ENCODE data around the gene HOXA6. TPM values are rescaled to one million over a fixed set of nuclear protein-coding genes. Genes with fewer than 3 reads are reported as not detected.

HOXA6 gene
- total RNA-seq, 1 donor from 2014 or later, result not detected

DNA sequence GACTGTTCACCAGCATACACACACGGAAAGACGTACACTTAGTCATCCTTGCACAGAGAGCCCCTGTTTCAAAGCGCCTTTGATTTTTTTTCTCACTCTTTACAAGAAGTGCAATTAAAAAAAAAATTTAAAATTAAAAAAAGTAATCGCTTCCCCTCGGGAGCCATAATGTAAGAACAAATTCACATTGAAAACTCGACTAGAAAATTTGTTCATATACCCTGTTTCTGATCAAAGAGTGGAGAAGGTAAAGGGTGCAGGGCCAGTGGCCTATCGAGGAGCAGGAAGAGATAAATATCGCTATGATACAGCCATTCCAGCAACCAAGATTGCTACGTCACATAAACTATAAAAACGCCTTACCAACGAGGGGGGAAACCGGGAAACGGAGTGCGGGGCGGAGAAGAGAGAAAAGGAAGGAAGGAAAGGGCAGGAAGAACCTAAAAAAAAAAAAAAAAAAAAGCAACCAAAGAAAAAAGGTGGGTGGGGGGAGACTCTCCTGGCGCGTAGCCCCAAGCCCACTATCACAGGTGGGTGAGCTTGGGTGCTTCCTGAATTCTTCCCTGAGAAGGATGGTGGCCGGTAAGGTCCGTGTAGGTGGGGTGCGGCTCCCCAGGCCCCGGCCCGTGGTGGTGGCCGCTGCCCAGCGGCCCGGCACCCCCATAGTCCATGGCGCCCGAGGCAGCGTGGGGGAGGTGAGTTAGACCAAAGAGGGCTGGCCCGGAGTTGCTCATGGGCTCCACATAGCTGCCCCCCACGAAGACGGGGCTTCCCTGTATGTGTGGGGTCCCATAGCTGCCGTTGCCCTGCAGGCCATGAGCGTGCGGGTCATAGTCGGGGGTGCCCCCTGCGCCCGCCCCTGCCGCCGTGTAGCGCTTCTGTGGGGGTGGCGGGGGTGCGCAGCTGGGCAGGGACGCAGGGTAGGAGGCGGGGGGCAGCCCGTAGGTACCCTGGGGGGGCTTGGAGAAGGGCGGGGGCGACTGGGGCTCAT, 39.9 kb downstream of the HOXA6 start:
- no peak for DNase-seq

DNA sequence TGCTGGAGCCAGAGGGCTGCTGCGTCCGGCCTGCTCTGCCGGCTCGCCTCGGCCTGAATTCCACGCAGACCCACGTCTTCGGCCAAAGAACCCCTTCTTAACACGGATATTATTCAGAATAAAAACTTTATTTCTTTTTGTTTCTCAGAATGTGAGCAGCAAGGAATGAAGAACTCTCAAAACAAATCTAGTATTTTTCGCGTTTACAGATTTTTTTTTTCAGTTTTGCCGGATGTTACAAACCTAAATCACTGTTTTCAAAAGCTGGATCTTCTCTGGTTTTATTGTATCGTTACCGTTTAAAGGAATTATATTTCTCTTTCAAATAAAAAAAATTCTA, 40.7 kb downstream of the HOXA6 start:
- no peak for DNase-seq

GRCh38 chr7:27106181-27106900, 41.2 kb downstream of the HOXA6 start:
- DNase-seq, result no peak

- no peak for DNase-seq
Observed at GRCh38 chr7:27105301-27106031, 42.1 kb downstream of the HOXA6 start.

GRCh38 chr7:27104341-27105058, 43.1 kb downstream of the HOXA6 start:
- no peak for DNase-seq

GRCh38 chr7:27103489-27104226, 43.9 kb downstream of the HOXA6 start:
- no peak for DNase-seq

DNA sequence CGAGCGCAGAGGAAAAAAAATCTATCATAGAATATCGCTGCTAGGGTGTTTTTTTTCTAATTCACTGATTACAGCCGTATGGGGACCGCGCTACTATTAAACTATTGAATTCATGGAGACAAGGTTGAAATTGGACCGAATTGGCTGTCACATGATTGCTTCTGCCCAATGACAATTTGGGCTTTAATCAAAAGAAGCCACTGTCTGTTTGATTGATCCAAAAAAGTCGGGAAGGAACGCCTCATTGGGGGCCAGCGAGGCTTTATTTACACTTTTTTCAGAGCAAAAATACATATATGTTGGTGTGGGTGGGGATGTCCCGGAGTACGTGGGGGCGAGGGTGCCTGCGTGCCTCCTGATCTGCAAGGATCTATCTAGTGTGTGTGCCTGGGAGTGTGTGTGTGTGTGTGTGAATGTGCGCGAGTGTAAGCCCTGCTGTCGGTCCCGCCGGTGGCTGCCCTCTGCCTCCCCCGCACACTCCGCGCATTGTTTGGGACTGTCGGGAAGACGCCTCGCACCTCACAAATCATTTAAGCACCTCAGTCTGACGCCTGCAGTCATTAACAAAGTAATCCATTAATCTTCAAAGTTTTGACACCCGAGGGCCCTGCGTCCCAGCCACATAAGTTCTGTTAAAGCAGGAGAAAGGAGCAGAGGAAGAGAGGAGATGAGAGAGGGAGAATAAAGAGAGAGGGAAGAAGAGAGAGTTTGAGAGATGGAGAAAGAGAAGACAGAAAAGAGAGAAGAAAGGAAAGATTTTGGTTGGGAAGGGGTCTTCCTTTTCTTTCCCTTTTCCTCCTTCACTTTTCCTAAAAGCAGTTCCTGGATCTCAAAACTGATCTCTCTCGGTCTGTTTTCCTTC, 44.8 kb downstream of the HOXA6 start, which contains the start of gene HOXA2:
HOXA2 (minus strand) TSS at position 103 of the 862 bp plus-strand sequence. CDS start 183 bp downstream, outside the sequence.
- no peak for DNase-seq

DNA sequence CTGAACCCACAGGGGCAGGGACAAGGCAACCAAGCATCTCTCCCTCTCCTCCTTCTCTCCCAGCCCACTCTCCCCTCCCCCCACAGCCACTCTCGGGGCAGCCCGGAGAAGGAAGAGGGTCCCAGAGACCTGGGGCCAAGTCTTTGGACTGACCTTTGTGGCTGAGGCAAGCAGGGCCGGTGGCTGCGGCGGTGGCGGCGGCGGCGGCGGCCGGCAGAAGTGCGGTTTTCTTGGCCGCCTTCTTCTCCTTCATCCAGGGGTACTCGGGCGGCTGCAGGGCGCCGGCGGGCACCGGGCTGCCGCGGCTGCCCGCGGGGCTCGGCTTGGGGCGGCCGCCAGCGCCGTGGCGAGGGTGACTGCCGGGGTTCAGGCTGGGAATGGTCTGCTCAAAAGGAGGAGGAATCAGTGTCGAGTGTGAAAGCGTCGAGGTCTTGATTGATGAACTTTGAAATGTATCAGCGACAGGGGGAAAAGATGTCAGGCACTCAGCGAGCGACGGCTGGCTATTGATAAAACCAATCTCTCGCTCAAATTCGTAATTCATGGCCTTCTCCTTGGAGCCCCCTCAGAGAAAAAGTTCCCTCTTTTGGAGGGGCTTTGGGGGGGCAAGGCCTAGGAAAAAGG, 45.5 kb downstream of the HOXA6 start:
- no peak for DNase-seq

DNA sequence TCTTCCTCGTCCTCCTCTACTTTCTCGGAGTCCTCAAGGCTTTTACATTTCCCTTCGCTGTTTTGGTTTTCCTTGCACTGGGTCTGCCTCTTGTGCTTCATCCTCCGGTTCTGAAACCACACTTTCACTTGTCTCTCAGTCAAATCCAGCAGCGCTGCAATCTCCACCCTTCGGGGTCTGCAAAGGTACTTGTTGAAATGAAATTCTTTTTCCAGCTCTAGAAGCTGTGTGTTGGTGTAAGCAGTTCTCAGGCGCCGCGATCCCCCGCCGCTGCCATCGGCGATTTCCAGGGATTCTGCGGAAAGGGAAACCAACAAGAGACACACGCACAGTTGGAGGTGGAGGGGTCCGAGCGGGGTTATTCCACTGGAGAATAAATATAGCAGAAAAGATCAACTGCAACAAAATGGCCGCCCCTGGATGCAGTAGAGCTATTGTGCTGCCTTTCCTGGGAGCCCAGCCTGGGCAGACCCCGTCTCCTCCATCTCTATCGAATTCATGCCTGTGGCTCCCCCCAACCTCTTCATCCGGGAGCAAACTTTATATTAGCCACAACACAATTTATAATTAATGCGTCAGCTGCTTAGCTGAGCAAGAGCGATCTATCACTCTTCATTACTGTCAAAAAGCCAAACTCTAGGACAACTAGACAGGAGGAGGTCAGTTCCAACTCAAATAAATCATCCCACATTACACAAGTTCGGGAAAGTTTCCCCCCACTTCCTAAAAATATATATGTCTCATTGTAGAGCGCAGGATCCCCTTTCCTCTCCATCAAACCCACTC, 46.2 kb downstream of the HOXA6 start:
- no peak for DNase-seq

GRCh38 chr7:27100694-27101170, 46.8 kb downstream of the HOXA6 start:
- no peak for DNase-seq

GRCh38 chr7:27099453-27100370, 47.9 kb downstream of the HOXA6 start:
- no peak for DNase-seq

DNA sequence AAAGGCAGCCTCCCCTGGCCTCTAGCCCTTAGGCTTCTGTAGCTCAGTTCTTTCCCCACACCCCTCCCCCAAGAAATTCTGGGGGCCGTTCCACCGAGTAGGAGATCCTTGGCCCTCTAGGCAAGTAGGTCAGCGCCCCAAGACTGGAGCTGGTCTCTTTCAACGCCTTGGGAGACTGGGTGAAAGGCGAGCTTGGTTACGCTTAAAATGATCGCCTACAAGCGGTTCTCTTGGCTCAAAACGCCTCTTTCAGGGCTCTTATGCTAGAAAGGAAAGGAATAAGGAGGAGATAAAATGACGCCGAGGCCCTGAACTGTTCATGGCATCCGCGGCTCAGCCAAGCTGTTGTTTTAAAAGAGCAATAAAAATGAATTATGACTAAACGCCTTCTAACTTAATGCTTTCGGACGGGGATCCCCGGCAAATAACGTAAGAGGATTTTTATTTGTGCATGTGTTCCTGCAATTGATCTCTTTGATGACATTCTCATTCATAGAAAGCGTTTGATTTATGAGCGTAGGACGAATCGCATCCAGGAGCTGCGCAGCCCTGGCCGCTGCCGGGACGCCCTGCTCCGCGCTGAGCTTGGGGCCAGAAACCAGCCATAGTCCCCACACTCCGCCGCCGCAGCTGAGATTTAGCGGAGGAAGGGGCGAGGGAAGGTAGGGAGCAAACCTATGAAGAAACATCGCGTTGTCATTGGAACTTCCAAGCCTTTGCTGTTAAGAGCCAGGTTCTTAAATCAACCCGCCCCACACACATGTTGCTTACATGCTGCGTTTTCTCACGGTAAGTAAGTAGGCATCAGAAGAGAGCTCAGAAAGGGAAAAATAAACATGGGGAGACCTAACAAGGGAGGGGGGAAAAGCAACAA, 48.8 kb downstream of the HOXA6 start:
- no peak for DNase-seq

DNA sequence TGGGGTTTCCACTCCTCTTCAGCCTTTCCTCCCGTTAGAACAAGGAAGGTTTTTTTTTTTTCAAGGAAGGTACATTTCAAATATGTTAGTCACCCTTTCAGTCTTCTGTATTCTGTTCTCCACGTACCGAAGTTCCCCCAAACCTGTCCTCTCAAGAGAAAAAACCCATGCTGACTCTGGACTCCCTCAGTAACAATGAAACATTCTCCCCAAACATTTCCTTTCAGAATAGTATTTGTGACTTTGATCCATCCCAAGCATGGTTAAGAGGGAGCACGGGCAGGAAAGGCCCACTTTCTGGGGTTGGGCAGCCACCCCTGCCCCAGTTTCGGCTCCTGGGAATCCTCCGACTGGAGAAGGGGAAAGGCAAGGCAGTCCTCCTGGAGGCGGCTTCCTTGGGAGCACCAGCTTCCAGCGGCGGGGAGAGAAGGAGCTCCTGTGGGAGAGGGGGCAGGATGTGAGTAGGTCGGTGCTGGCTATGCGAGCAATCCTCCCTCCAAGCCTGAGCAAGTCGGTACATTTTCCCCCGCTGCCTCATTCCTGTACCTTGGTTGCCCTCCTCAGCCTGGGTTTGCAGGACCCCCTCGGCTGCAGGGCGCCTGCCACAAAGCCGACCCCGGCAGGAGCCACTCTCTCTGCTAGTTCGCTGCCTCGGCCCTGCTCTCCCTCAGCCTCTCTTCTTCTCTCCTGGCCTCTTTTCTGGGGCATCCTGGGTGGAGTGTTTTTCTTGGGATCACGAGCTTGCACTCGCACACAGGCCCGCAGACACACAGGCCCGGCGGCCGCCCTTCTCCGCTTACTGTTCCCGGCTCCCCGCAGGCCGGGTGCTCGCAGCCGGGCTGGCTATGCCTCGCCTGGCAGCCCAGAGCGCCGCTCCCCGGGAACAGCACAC, 49.6 kb downstream of the HOXA6 start:
- DNase-seq, result no peak

DNA sequence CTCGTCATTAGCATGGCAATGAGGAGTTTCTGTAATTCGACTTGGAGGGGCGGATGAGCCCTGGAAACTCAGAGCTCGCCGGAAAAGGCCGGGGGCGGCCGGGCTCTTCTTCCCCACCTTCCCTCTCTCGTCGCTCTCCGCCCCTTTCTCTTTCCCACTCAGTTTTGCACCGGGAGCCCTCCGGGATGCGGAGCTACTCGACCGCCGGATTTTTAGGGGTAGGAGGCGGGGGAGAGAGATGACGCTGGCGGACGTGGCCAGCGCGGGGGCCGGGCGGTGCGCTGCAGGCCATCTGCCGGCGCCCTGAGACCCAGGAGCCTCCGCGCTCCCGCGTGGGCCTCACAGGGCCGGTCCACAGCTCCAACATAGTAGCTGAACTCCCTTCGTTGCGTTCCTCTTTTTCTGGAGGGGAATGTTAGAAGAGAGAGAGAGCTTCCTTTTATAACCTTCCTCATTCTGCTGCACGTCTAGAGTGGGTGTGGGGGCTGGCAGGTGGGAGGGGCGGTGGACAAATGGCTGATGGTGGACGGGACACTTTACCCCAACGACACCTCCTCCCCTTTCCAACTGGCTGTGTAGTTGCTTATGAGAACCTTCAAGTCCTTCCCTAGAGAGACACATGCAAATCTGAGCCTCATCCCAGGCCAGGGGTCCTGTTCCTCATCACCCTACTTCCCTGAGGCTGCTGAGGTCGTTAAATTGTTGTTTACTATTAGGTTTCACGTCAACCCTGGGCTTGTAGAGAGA, 50.6 kb downstream of the HOXA6 start:
- no peak for DNase-seq
